ENCODE measurements around the gene FAM120AOS.

DNA sequence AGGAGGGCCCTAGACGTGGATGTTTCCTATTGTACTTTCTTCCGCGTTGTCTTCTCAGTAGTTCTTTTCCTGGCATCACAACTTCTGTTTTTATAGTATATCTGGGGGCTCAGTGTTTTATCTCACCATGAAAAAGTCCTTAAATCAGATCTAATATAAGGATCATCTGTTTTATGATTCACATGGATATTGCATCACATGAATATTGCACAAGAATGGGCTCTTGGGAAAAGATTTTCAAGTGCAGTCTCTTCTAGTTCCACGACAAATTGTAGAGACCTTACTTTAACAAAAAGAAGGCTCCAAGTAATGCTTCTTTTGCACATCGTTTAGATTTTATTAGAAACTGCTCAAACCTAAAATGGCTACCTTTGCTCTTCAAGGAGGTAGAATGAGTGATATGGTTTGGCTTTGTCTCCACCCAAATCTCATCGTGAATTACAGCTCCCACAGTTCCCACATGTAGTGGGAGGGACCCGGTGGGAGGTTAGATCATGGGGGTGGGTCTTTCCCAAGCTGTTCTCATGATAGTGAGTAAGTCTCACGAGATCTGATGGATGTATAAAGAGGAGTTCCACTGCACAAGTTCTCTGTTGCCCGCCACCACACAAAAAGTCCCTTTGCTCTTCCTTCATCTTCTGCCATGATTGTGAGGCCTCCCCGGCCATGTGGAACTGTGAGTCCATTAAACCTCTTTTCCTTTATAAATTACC lies 55.6 kb downstream of the FAM120AOS start:
- TF ChIP-seq, protein P1, sequence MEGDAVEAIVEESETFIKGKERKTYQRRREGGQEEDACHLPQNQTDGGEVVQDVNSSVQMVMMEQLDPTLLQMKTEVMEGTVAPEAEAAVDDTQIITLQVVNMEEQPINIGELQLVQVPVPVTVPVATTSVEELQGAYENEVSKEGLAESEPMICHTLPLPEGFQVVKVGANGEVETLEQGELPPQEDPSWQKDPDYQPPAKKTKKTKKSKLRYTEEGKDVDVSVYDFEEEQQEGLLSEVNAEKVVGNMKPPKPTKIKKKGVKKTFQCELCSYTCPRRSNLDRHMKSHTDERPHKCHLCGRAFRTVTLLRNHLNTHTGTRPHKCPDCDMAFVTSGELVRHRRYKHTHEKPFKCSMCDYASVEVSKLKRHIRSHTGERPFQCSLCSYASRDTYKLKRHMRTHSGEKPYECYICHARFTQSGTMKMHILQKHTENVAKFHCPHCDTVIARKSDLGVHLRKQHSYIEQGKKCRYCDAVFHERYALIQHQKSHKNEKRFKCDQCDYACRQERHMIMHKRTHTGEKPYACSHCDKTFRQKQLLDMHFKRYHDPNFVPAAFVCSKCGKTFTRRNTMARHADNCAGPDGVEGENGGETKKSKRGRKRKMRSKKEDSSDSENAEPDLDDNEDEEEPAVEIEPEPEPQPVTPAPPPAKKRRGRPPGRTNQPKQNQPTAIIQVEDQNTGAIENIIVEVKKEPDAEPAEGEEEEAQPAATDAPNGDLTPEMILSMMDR (IDR thresholded peaks at IDR 0.05) = no peak
- TF ChIP-seq POLR2A (IDR thresholded peaks at IDR 0.05) (no peak), EP300 (IDR thresholded peaks at IDR 0.05) (no peak)
